Activated T-cell treated with anti-CD3 and anti-CD28 coated beads for 4 hours (primary cell): Measurements from ENCODE around the gene DEFB131B.
"Not testable (repeated sequence)": the region's sequence is repeated elsewhere in the genome, so short reads cannot be mapped to it uniquely, and the experiment has no call there.

ENCODE experiments used
- DNase-seq: peaks from one replicate; pipeline ENCODE4 v3.0.0-alpha.2; 2020

Gene DEFB131B

DNA sequence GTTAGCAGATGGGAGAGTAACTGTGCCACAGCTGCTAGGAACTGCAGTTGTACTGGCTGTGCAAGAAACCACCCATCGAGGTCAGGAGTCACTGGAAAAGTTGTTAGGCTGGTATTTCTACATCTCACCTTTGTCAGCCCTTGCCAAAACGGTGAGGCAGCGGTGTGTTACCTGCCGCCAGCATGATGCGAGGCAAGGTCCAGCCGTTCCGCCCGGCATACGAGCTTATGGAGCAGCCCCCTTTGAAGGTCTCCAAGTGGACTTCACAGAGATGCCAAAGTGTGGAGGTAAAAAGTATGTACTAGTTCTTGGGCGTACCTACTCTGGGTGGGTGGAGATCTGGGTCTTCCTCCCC lies 33.7 kb downstream of the DEFB131B start:
- not testable (repeated sequence) for DNase-seq

GRCh38 chr11:71913756-71914526 lies 35.7 kb downstream of the DEFB131B start:
- no peak for DNase-seq

GRCh38 chr11:71914617-71915189 lies 36.5 kb downstream of the DEFB131B start:
- no peak for DNase-seq

- no peak for DNase-seq
Observed at GRCh38 chr11:71917646-71918140, 39.4 kb downstream of the DEFB131B start.

GRCh38 chr11:71927820-71928736 lies 49.8 kb downstream of the DEFB131B start, which contains the start of gene XNDC1N:
TSS of gene XNDC1N (minus strand) at chr11:71928594. CDS start at chr11:71923353, 5,241 bp downstream.
- DNase-seq, result peak; percentile 39

- peak; percentile 98 for DNase-seq
Observed at GRCh38 chr11:71928737-71929443, 50.6 kb downstream of the DEFB131B start, which contains the start of gene RNF121. TSS of gene RNF121 (plus strand) at chr11:71929046. CDS start at chr11:71929062, 16 bp downstream.

- DNase-seq, result no peak
Observed at GRCh38 chr11:71929491-71929890, 51.2 kb downstream of the DEFB131B start.

DNA sequence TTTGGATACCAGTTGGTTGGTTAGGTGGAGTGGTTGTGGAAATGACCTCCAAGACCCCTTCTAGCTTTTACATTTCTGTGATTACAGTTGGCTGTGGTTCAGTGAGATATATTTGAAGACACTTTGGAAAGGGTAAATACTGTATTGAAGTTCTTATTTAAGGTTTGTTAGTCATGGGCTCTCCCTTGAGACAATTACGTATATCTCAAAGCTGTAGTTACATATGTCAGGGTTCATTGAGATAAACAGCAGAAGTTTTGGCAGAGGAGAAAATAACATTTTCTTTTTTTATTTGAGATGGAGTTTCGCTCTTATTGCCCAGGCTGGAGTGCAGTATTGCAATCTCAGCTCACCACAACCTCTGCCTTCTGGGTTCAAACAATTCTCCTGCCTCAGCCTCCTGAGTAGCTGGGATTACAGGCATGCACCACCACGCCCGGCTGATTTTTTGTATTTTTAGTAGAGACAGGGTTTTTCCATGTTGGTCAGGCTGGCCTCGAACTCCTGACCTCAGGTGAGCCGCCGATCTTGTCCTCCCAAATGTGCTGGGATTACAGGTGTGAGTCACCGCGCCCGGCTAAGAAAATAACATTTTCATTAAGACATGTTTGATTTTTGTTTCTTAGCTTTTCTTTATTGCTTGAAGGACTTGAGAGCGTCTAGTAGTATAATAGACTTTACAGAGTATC lies 52.4 kb downstream of the DEFB131B start:
- no peak for DNase-seq

GRCh38 chr11:71931245-71931602 lies 53.0 kb downstream of the DEFB131B start:
- no peak for DNase-seq

DNA sequence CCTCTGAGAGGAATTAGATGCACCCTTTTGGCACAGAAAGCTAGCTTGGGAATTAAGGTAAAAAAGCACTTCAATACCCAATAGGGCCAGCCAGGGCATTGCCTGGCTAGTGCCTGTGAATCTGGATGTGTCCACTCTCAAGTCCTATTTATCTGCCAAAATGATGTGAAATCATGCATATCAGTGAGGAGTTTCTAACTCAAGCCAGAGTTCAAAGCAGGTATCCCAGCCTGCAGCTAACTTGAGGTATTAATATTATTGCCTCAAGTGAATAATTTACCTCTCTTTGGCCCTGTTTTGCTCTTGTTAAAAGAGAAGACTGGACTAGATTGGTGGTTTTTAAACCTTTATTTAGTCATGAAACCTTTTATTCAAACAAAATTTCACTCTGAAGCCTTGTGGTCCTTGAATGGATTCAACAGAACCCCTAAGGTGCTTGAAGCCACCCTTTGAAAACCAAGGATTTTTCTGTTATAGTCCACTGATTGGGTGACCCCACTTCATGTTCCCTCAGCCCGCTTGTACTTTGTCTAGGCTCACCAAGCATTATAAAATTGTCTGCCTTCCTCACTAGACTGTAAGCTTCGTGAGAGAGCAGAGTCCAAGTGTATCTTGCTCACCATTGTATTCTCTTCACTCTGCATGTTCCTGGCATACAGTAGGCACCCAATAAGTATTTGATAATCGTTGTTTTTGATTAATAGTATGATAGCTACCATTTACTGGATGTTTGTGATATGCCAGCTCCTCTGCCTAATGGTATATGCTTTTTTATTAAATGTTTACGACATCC lies 55.1 kb downstream of the DEFB131B start:
- DNase-seq, result no peak
